HG02642 (cell line): Measurements from ENCODE around the gene CREG2.
"Not testable (repeated sequence)": the region's sequence is repeated elsewhere in the genome, so short reads cannot be mapped to it uniquely, and the experiment has no call there.

Source experiments
- ATAC-seq: cut with Tn5 transposase; IDR thresholded peaks from one replicate; pipeline ENCODE4 v1.9.1; 2021; ENCODE audit warnings: mild to moderate bottlenecking; ENCODE audit not compliant: unreplicated experiment, poor library complexity

CREG2 gene

GRCh38 chr2:101375653-101376052 lies 11.7 kb downstream of the CREG2 start:
- no peak for ATAC-seq

DNA sequence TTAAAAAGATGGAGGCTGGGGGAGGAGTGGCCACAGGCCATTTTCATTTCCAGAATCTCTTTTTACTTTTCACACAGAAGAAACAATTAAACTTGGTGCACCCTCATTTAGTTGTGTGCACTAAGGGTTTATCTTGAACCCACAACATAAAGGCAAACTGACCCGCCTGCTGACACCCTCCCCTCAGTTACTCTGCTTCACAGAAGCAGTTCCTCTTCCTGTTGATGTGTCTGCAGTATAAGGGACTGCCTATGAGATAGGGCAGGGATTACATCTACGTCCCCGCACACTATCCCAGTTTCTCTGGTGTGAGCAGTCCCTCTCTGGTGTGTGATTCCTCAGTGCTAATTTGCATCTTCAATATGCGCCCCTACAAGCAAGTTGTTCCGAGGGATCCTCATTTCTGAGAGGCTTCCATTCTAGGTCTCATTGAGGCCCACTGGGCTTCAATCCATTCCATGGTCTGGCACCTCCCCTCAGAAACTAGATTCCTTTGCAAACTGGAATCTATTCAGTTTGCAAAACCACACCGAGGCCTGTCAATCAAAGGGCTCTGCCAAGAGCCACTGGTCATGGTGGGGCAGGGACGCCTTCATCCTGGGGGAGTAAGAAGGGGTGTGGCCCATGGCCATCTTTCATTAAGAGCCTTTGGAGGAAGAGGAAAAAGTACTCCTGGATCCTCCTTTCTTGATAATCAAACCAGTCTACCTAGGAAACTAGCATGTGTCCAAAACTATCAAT lies 12.3 kb downstream of the CREG2 start:
- ATAC-seq: no peak

- no peak for ATAC-seq
Measured at GRCh38 chr2:101372792-101373191, 14.5 kb downstream of the CREG2 start.

GRCh38 chr2:101371636-101372035 lies 15.7 kb downstream of the CREG2 start:
- ATAC-seq: no peak

GRCh38 chr2:101369100-101369499 lies 18.2 kb downstream of the CREG2 start:
- ATAC-seq: no peak

GRCh38 chr2:101368376-101368775 lies 18.9 kb downstream of the CREG2 start:
- ATAC-seq: no peak

DNA sequence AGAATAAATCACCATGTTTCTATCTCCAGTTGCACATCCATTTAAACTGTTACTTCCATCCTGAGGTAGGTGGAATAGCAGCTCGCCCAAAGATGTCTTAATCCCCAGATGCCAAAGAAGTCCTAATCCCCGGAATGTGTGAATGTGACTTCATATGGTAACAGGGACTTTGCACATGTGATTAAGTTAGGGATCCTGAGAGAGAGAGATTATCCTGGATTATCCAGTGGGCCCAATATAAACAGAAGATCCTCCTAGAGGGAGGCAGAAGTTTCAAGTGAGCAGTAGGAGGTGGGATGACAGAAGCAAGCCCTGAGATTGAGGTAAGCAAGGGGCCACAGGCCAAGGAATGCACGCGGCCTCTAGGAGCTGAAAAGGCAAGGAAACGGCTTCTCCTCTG lies 19.8 kb downstream of the CREG2 start:
- ATAC-seq: no peak

- no peak for ATAC-seq
Measured at GRCh38 chr2:101364878-101365277, 22.4 kb downstream of the CREG2 start.

DNA sequence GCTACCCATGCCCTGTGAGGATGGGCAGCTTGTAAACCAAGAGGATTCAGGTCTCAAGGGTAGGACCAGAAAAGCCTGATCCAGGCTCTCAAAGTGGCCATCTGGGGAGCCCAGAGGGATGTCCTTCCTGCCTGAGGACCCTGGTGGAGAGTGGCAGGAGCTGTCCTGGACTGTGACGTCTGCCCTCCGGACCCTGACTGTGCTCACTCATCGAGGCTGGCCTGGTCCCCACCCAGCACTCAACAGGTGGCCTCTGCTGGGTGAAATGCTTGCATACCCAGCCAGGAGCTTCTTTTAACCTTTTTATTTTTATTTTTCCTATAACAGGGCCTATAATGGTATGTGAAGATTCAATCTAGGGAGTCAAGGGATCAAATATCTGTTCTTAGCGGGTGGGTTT lies 24.5 kb downstream of the CREG2 start:
- no peak for ATAC-seq

- ATAC-seq: no peak
Measured at GRCh38 chr2:101362316-101362715, 25.0 kb downstream of the CREG2 start.

- ATAC-seq: no peak
Measured at GRCh38 chr2:101361522-101361921, 25.8 kb downstream of the CREG2 start.

- no peak for ATAC-seq
Measured at GRCh38 chr2:101361121-101361520, 26.2 kb downstream of the CREG2 start.

DNA sequence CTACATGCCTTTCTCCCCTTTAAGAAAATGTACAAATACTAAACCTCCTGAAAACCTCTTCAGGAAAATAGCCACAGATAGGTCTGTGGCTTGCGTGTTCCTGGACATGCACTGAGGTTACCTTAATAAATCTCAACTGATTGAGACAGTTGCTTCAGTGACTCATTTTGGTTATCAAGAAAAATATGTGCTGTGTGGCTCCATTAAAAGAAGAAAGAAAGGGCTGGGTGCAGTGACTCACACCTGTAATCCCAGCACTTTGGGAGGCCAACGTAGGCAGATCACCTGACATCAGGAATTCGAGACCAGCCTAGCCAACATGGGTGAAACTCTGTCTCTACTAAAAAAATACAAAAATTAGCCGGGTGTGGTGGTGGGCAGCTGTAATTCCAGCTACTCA lies 27.1 kb downstream of the CREG2 start:
- ATAC-seq: no peak

DNA sequence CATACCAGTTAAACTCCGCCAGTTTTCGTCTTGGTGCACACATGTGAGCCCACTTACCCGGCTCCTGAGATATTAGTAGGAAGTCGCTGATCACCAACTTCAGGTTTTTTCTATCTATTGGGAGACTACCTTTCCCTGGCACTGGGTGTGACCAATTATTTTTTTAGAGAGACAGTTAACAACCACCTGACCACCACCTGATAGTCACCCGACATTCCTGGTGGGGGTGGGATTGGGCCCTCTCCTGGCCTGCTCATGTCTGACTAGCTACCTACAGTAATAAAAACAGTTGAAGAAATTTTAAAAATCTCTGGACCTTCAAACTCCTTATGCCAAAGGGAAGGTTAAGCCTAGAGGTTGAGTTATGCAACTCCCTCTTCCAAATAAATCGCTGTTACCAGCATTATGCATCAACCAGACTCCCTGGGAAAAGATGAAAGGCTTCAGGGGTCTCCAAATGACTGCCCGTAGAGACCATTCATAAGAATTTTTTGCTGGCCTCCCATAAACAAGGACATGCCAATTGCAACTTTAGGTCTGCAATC lies 27.8 kb downstream of the CREG2 start:
- no peak for ATAC-seq

- ATAC-seq: no peak
Measured at GRCh38 chr2:101357376-101357775, 29.9 kb downstream of the CREG2 start.

- ATAC-seq: no peak
Measured at GRCh38 chr2:101356521-101356920, 30.8 kb downstream of the CREG2 start.

- ATAC-seq: no peak
Measured at GRCh38 chr2:101356055-101356454, 31.2 kb downstream of the CREG2 start.

- ATAC-seq: no peak
Measured at GRCh38 chr2:101355401-101356054, 31.8 kb downstream of the CREG2 start.

GRCh38 chr2:101354420-101355311 lies 32.6 kb downstream of the CREG2 start:
- no peak for ATAC-seq

- ATAC-seq: not testable (repeated sequence)
Measured at GRCh38 chr2:101352631-101353030, 34.7 kb downstream of the CREG2 start.

GRCh38 chr2:101351207-101351606 lies 36.1 kb downstream of the CREG2 start:
- no peak for ATAC-seq
